ENCODE data around the gene JAML. TPM values are rescaled to one million over a fixed set of nuclear protein-coding genes. Genes with fewer than 3 reads are reported as not detected.

Gene JAML
- total RNA-seq, 1 donor from 2014 or later: 0.09 TPM

GRCh38 chr11:118227865-118228785, 3.3 kb upstream of the JAML start:
- H3K27ac ChIP-seq: no peak overlapping the region
- H3K36me3 Mint-ChIP-seq: no peaks in the 10 kb centered on the region
- no peak overlapping the region for H3K4me3 Mint-ChIP-seq
- no peaks in the 10 kb centered on the region for H4K20me1 ChIP-seq (ENCODE audit: low read depth)
- no peaks in the 10 kb centered on the region for H3K4me1 Mint-ChIP-seq
- H3K36me3 ChIP-seq: no peaks in the 10 kb centered on the region
- no peaks in the 10 kb centered on the region for H3K9me3 Mint-ChIP-seq
- H3K27me3 Mint-ChIP-seq (ENCODE audit: insufficient read depth, low read depth): no peaks in the 10 kb centered on the region
- H2AFZ ChIP-seq (replicated peaks): no peak overlapping the region
- H3K4me2 ChIP-seq: no peak overlapping the region
- no peaks in the 10 kb centered on the region for H3K79me2 ChIP-seq (ENCODE audit: low read depth)
- no peak for DNase-seq (ENCODE audit: low spot score)
- H3K27ac Mint-ChIP-seq: no peak overlapping the region
- H3K27me3 ChIP-seq: peaks cover 4% of the 10 kb centered on the region
- H3K9me3 ChIP-seq (ENCODE audit: low read depth): no peaks in the 10 kb centered on the region
- no peak overlapping the region for H3K4me3 ChIP-seq
- H3K9ac ChIP-seq: no peak overlapping the region
- TF ChIP-seq, protein P1, sequence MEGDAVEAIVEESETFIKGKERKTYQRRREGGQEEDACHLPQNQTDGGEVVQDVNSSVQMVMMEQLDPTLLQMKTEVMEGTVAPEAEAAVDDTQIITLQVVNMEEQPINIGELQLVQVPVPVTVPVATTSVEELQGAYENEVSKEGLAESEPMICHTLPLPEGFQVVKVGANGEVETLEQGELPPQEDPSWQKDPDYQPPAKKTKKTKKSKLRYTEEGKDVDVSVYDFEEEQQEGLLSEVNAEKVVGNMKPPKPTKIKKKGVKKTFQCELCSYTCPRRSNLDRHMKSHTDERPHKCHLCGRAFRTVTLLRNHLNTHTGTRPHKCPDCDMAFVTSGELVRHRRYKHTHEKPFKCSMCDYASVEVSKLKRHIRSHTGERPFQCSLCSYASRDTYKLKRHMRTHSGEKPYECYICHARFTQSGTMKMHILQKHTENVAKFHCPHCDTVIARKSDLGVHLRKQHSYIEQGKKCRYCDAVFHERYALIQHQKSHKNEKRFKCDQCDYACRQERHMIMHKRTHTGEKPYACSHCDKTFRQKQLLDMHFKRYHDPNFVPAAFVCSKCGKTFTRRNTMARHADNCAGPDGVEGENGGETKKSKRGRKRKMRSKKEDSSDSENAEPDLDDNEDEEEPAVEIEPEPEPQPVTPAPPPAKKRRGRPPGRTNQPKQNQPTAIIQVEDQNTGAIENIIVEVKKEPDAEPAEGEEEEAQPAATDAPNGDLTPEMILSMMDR (IDR thresholded peaks at IDR 0.05): no peak
- TF ChIP-seq EZH2 (IDR thresholded peaks at IDR 0.05) (no peak), EZH2phosphoT487 (IDR thresholded peaks at IDR 0.05) (no peak)
- H3F3A ChIP-seq (ENCODE audit: low read depth): no peaks in the 10 kb centered on the region
- H3K4me1 ChIP-seq: no peaks in the 10 kb centered on the region

- H3K79me2 ChIP-seq (ENCODE audit: low read depth): no peaks in the 10 kb centered on the region
- Mint-ChIP-seq H3K27me3 (ENCODE audit: insufficient read depth, low read depth) (peaks cover 2% of the 10 kb centered on the region), H3K36me3 (no peaks in the 10 kb centered on the region)
Measured at GRCh38 chr11:118226781-118227180, 2.0 kb upstream of the JAML start.

DNA sequence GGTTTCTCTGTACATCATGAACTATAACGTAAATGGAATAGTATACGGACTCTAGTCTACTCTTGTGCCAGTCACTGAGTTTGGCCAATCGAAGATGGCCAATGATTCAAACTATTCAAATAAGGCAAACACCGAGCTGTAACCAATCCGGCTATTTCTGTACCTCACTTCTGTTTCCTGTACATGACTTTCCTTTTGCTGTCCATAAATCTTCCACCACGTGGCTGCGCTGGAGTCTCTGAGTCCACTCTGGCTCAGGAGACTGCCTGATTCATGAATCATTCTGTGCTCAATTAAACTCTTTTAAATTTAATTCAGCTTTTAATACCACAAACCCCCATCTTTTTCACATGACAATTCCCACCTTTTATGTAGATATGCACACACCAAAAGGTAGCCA, 1.5 kb upstream of the JAML start:
- Histone ChIP-seq H3K4me1 (no peaks in the 10 kb centered on the region), H3K4me2 (no peak overlapping the region), H3K27ac (no peak overlapping the region), H3K9ac (no peak overlapping the region), H4K20me1 (ENCODE audit: low read depth) (no peaks in the 10 kb centered on the region), H3K4me3 (no peak overlapping the region), H3F3A (ENCODE audit: low read depth) (no peaks in the 10 kb centered on the region), H3K27me3 (peaks cover 4% of the 10 kb centered on the region), H3K9me3 (ENCODE audit: low read depth) (no peaks in the 10 kb centered on the region), H3K79me2 (ENCODE audit: low read depth) (no peaks in the 10 kb centered on the region), H3K36me3 (no peaks in the 10 kb centered on the region), H2AFZ (replicated peaks) (no peak overlapping the region)
- Mint-ChIP-seq H3K36me3 (no peaks in the 10 kb centered on the region), H3K4me3 (no peak overlapping the region), H3K4me1 (no peaks in the 10 kb centered on the region), H3K27me3 (ENCODE audit: insufficient read depth, low read depth) (peaks cover 2% of the 10 kb centered on the region), H3K9me3 (no peaks in the 10 kb centered on the region), H3K27ac (no peak overlapping the region)
- TF ChIP-seq EZH2phosphoT487 (IDR thresholded peaks at IDR 0.05) (no peak), EZH2 (IDR thresholded peaks at IDR 0.05) (no peak)
- TF ChIP-seq, protein P1 (IDR thresholded peaks at IDR 0.05): no peak
- no peak for DNase-seq (ENCODE audit: low spot score)

More at GRCh38 chr11:118226781-118227180, 2.0 kb upstream of the JAML start:
- Histone ChIP-seq H4K20me1 (ENCODE audit: low read depth) (no peaks in the 10 kb centered on the region), H3K36me3 (no peaks in the 10 kb centered on the region), H3K27ac (no peak overlapping the region), H3F3A (ENCODE audit: low read depth) (no peaks in the 10 kb centered on the region), H3K9me3 (ENCODE audit: low read depth) (no peaks in the 10 kb centered on the region), H3K27me3 (peaks cover 4% of the 10 kb centered on the region), H3K9ac (no peak overlapping the region), H3K4me1 (no peaks in the 10 kb centered on the region), H3K4me3 (no peak overlapping the region), H2AFZ (replicated peaks) (no peak overlapping the region), H3K4me2 (no peak overlapping the region)
- DNase-seq (ENCODE audit: low spot score): no peak
- Mint-ChIP-seq H3K27ac (no peak overlapping the region), H3K4me3 (no peak overlapping the region), H3K9me3 (no peaks in the 10 kb centered on the region), H3K4me1 (no peaks in the 10 kb centered on the region)
- no peak for TF ChIP-seq EZH2 (IDR thresholded peaks at IDR 0.05)
- TF ChIP-seq, protein P1 (IDR thresholded peaks at IDR 0.05): no peak
- no peak for TF ChIP-seq EZH2phosphoT487 (IDR thresholded peaks at IDR 0.05)
